ENCODE results near the gene AMY1A.
"Not testable (repeated sequence)": the region's sequence is repeated elsewhere in the genome, so short reads cannot be mapped to it uniquely, and the experiment has no call there.

The AMY1A gene

GRCh38 chr1:103655460-103655859 is at the start of gene AMY1A:
Gene AMY1A, plus strand, starts transcription at chr1:103655760. Its CDS starts 571 bp downstream, at chr1:103656331.
- not testable (repeated sequence) for H3K4me3 ChIP-seq (ENCODE audit: low read length); DNase-seq (ENCODE audit: low read depth)

- DNase-seq (ENCODE audit: low read depth) = no peak
- H3K4me3 ChIP-seq (ENCODE audit: low read length) = no peak overlapping the region
- no peak for TF ChIP-seq CTCF (conservative IDR thresholded peaks at IDR 0.05; ENCODE audit: low read length)
These were observed 39.2 kb upstream of the AMY1A start for GRCh38 chr1:103616362-103616761.

- not testable (repeated sequence) for H3K4me3 ChIP-seq (ENCODE audit: low read length); DNase-seq (ENCODE audit: low read depth)
These were observed 38.5 kb upstream of the AMY1A start, which contains the start of gene AMY2A for GRCh38 chr1:103616994-103617477. Gene AMY2A, plus strand, starts transcription at chr1:103617427. Its CDS starts 14 bp downstream, at chr1:103617441.

- not testable (repeated sequence) for H3K4me3 ChIP-seq (ENCODE audit: low read length); DNase-seq (ENCODE audit: low read depth)
These were observed 28.1 kb upstream of the AMY1A start for GRCh38 chr1:103627436-103627835.

GRCh38 chr1:103641194-103641593 is 14.4 kb upstream of the AMY1A start:
- not testable (repeated sequence) for DNase-seq (ENCODE audit: low read depth); H3K4me3 ChIP-seq (ENCODE audit: low read length)

GRCh38 chr1:103643908-103644307 is 11.7 kb upstream of the AMY1A start:
- not testable (repeated sequence) for H3K4me3 ChIP-seq (ENCODE audit: low read length); DNase-seq (ENCODE audit: low read depth)

- DNase-seq (ENCODE audit: low read depth); H3K4me3 ChIP-seq (ENCODE audit: low read length): not testable (repeated sequence)
These were observed 5.3 kb upstream of the AMY1A start for GRCh38 chr1:103650305-103650704.

- not testable (repeated sequence) for DNase-seq (ENCODE audit: low read depth); H3K4me3 ChIP-seq (ENCODE audit: low read length)
These were observed 4.7 kb upstream of the AMY1A start for GRCh38 chr1:103650889-103651288.

GRCh38 chr1:103654133-103654532 is 1.4 kb upstream of the AMY1A start:
- not testable (repeated sequence) for H3K4me3 ChIP-seq (ENCODE audit: low read length); DNase-seq (ENCODE audit: low read depth)

- DNase-seq (ENCODE audit: low read depth); H3K4me3 ChIP-seq (ENCODE audit: low read length): not testable (repeated sequence)
These were observed 20.8 kb downstream of the AMY1A start for GRCh38 chr1:103676335-103676734.

- DNase-seq (ENCODE audit: low read depth); H3K4me3 ChIP-seq (ENCODE audit: low read length): not testable (repeated sequence)
These were observed 40.5 kb downstream of the AMY1A start, which contains the start of gene AMY1B for GRCh38 chr1:103696110-103696509. Gene AMY1B, minus strand, starts transcription at chr1:103696210. Its CDS starts 571 bp downstream, at chr1:103695639.

GRCh38 chr1:103697430-103697829 is 41.9 kb downstream of the AMY1A start:
- DNase-seq (ENCODE audit: low read depth); H3K4me3 ChIP-seq (ENCODE audit: low read length): not testable (repeated sequence)

- not testable (repeated sequence) for DNase-seq (ENCODE audit: low read depth); H3K4me3 ChIP-seq (ENCODE audit: low read length)
These were observed 45.1 kb downstream of the AMY1A start for GRCh38 chr1:103700669-103701068.

GRCh38 chr1:103701256-103701655 is 45.7 kb downstream of the AMY1A start:
- DNase-seq (ENCODE audit: low read depth); H3K4me3 ChIP-seq (ENCODE audit: low read length): not testable (repeated sequence)

GRCh38 chr1:103707670-103708069 is 52.1 kb downstream of the AMY1A start:
- DNase-seq (ENCODE audit: low read depth); H3K4me3 ChIP-seq (ENCODE audit: low read length): not testable (repeated sequence)

- H3K4me3 ChIP-seq (ENCODE audit: low read length); DNase-seq (ENCODE audit: low read depth): not testable (repeated sequence)
These were observed 54.8 kb downstream of the AMY1A start for GRCh38 chr1:103710381-103710780.

Data from AG10803 (cell line).